MM.1S (cell line): ENCODE results near the gene PHLDB2.

Experiments used
- CTCF ChIP-seq: fragments of 300-600 bp; sonication (generic); IDR thresholded peaks from 2 replicates; pipeline ENCODE4 v1.5.1; 2016; ENCODE audit warnings: antibody characterized with exemption, low read length, mixed read lengths
- EZH2 ChIP-seq: fragments of 300-600 bp; sonication (generic); optimal IDR thresholded peaks from 2 replicates; pipeline ENCODE3; 2017; ENCODE audit warnings: low read depth, mild to moderate bottlenecking, antibody characterized with exemption, low read length, mixed read lengths

DNA sequence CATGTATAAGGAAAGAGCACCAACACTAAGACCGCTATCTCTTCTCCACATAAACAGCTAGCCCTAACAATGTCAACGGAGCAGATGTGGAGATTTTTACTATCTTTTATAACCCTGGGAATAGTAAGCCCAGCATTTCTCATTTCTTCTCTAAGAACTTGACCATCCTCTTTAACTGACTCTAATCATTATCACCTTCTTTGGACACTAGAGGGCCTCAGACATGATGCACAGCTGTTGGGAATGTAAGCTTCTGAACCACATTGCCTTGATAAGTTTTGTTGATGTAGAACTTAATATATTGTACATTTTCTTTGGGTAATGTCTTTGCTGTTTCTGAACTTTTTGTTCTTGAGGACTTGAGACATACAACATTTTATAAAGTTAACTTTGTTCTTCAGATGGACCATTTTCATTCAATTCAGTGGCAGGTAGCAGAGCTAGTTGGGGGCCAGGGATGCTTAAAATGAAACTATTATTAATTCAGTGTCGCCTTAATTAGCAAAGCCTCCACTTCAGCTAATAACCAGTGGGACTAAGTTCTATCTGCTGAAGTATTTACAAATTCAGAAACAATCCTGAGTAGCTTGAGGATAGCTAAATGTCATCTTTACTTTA, 130.1 kb downstream of the PHLDB2 start:
- TF ChIP-seq CTCF (peak; percentile 80), EZH2 (no peak)
